HG03280 (cell line): ENCODE data around the gene PDLIM3.
"Not testable (repeated sequence)": the region's sequence is repeated elsewhere in the genome, so short reads cannot be mapped to it uniquely, and the experiment has no call there.

Experiments used
- ATAC-seq: cut with Tn5 transposase; IDR thresholded peaks from one replicate; pipeline ENCODE4 v1.9.1; 2021; ENCODE audit warnings: mild to moderate bottlenecking, moderate library complexity; ENCODE audit not compliant: unreplicated experiment

The PDLIM3 gene

GRCh38 chr4:185554365-185555126 lies 19.2 kb upstream of the PDLIM3 start:
- ATAC-seq = no peak

GRCh38 chr4:185552254-185552653 lies 16.9 kb upstream of the PDLIM3 start:
- no peak for ATAC-seq

GRCh38 chr4:185550933-185551332 lies 15.6 kb upstream of the PDLIM3 start:
- no peak for ATAC-seq

- no peak for ATAC-seq
Measured at GRCh38 chr4:185549095-185549639, 13.9 kb upstream of the PDLIM3 start.

GRCh38 chr4:185548587-185548986 lies 13.3 kb upstream of the PDLIM3 start:
- no peak for ATAC-seq

GRCh38 chr4:185546335-185546734 lies 11.0 kb upstream of the PDLIM3 start:
- ATAC-seq = no peak

- ATAC-seq = no peak
Measured at GRCh38 chr4:185542626-185543315, 7.5 kb upstream of the PDLIM3 start.

- no peak for ATAC-seq
Measured at GRCh38 chr4:185541251-185541727, 6.0 kb upstream of the PDLIM3 start.

GRCh38 chr4:185540487-185541120 lies 5.3 kb upstream of the PDLIM3 start:
- ATAC-seq = no peak

GRCh38 chr4:185540040-185540439 lies 4.7 kb upstream of the PDLIM3 start:
- ATAC-seq = no peak

- no peak for ATAC-seq
Measured at GRCh38 chr4:185538806-185539205, 3.5 kb upstream of the PDLIM3 start.

GRCh38 chr4:185536411-185536709 lies 1.1 kb upstream of the PDLIM3 start:
- ATAC-seq = no peak

- ATAC-seq = no peak
Measured at GRCh38 chr4:185535612-185536410, 504 bp upstream of the PDLIM3 start.

GRCh38 chr4:185534511-185534865 lies 819 bp downstream of the PDLIM3 start:
- ATAC-seq = no peak

- ATAC-seq = no peak
Measured at GRCh38 chr4:185532795-185533324, 2.4 kb downstream of the PDLIM3 start.

GRCh38 chr4:185532293-185532692 lies 3.0 kb downstream of the PDLIM3 start:
- no peak for ATAC-seq

- ATAC-seq = not testable (repeated sequence)
Measured at GRCh38 chr4:185531654-185532053, 3.7 kb downstream of the PDLIM3 start.

GRCh38 chr4:185529413-185529812 lies 5.9 kb downstream of the PDLIM3 start:
- ATAC-seq = no peak

GRCh38 chr4:185524888-185525863 lies 10.1 kb downstream of the PDLIM3 start:
- ATAC-seq = no peak

GRCh38 chr4:185523862-185524261 lies 11.4 kb downstream of the PDLIM3 start:
- ATAC-seq = no peak
